ENCODE data around the gene SPRING1. TPM values are rescaled to one million over a fixed set of nuclear protein-coding genes. Genes with fewer than 3 reads are reported as not detected.

SPRING1 gene
- total RNA-seq, 2 donors from 2014 or later, result 55.5 to 62.1 TPM

- no peaks in the 10 kb centered on the region for H3K36me3 ChIP-seq
- H3K9me3 ChIP-seq, result no peaks in the 10 kb centered on the region
- peaks cover 3% of the 10 kb centered on the region for H3K4me1 ChIP-seq
- no peak for DNase-seq
- H3K4me3 ChIP-seq, result no peak overlapping the region
- no peaks in the 10 kb centered on the region for H3K27me3 ChIP-seq
- TF ChIP-seq, protein P1, sequence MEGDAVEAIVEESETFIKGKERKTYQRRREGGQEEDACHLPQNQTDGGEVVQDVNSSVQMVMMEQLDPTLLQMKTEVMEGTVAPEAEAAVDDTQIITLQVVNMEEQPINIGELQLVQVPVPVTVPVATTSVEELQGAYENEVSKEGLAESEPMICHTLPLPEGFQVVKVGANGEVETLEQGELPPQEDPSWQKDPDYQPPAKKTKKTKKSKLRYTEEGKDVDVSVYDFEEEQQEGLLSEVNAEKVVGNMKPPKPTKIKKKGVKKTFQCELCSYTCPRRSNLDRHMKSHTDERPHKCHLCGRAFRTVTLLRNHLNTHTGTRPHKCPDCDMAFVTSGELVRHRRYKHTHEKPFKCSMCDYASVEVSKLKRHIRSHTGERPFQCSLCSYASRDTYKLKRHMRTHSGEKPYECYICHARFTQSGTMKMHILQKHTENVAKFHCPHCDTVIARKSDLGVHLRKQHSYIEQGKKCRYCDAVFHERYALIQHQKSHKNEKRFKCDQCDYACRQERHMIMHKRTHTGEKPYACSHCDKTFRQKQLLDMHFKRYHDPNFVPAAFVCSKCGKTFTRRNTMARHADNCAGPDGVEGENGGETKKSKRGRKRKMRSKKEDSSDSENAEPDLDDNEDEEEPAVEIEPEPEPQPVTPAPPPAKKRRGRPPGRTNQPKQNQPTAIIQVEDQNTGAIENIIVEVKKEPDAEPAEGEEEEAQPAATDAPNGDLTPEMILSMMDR (IDR thresholded peaks at IDR 0.05), result no peak
- intact Hi-C loops (cut with DNase I), result no loop called here
- H3K27ac ChIP-seq, result no peak overlapping the region
- no peak overlapping the region for H3K9ac ChIP-seq (ENCODE audit: low read depth in 2 of 2, low read length in 2 of 2)
Measured at GRCh38 chr12:116698554-116699075, 39.3 kb downstream of the SPRING1 start.

DNA sequence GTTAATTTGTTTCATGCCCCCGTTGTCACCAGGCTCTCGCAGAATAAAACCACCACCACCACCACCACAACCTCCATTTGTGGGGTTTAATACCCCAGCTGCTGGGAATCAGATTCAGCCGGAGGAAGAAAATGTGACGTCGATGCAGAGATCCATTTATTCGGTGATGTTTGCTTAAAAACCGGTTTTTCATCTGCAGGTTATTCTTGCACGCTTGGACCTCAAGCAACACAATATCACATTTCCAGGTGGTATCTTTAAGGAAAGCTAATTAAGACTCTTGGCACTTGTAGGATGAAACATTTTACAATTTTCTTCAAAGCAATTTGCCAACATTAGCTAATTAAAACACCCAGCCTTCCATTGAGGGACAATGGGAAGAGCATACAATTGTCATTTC, 39.8 kb downstream of the SPRING1 start:
- peak; percentile 42 for DNase-seq
- TF ChIP-seq, protein P1 (IDR thresholded peaks at IDR 0.05), result no peak
- H3K4me1 ChIP-seq, result peaks cover 6% of the 10 kb centered on the region
- peak overlapping the region in 1 of 2 donors; percentile 4 for H3K9ac ChIP-seq (ENCODE audit: low read depth in 2 of 2, low read length in 2 of 2)
- H3K36me3 ChIP-seq, result no peaks in the 10 kb centered on the region
- no peaks in the 10 kb centered on the region for H3K27me3 ChIP-seq
- H3K9me3 ChIP-seq, result no peaks in the 10 kb centered on the region
- H3K27ac ChIP-seq, result no peak overlapping the region
- intact Hi-C loops (cut with DNase I), result no loop called here
- H3K4me3 ChIP-seq, result no peak overlapping the region

DNA sequence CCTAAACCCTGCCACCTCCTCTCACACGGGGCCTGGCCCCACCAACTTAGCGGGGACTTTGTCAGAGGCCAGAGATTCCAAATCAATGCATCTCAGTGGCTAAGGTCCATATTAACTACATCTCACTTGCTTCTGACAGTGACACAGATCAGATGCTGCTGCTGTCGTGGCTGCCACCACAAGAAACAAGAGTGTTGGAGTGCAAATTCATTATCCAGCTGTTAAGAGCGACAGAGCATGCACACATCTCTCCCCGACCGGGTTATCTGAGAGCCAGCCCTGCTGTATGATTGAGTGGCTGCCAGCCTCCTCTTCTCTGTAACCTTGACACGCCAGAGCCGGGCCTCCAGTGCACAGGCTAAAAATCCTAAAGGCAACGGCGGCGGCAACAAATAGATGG, 40.2 kb downstream of the SPRING1 start:
- no peak for DNase-seq
- no peak overlapping the region for H3K27ac ChIP-seq

DNA sequence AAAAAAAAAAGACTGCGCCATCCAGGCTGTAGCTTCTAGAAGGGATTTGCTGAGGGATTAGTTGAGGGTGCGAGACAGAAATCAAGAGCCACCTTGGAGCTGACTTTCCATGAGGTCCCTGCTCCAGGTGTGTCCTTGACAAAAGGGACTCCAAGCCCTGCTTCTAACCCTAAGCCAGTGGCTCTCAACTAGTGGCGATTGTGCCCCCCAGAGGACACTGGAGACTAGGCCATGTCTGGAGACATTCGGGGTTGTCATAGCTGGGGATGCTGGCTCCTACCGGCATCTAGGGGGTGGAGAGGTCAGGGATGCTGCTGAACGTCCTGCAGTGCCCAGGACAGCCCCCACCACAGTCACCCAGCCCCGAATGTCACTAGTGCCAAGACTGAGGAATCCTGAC, 40.6 kb downstream of the SPRING1 start:
- no peak overlapping the region for H3K4me3 ChIP-seq
- H3K27me3 ChIP-seq, result no peaks in the 10 kb centered on the region
- intact Hi-C loops (cut with DNase I), result no loop called here
- no peak overlapping the region for H3K27ac ChIP-seq
- H3K36me3 ChIP-seq, result no peaks in the 10 kb centered on the region
- peak; percentile 27 for DNase-seq
- TF ChIP-seq, protein P1 (IDR thresholded peaks at IDR 0.05), result no peak
- H3K9ac ChIP-seq (ENCODE audit: low read depth in 2 of 2, low read length in 2 of 2), result peak overlapping the region in 1 of 2 donors; percentile 28
- H3K4me1 ChIP-seq, result peaks cover 7% of the 10 kb centered on the region
- no peaks in the 10 kb centered on the region for H3K9me3 ChIP-seq

More for the DNA sequence above, 40.2 kb downstream of the SPRING1 start:
- intact Hi-C loops (cut with DNase I), result no loop called here
- Histone ChIP-seq H3K27me3 (no peaks in the 10 kb centered on the region), H3K9ac (ENCODE audit: low read depth in 2 of 2, low read length in 2 of 2) (peak overlapping the region in 1 of 2 donors; percentile 28), H3K9me3 (no peaks in the 10 kb centered on the region), H3K36me3 (no peaks in the 10 kb centered on the region), H3K4me3 (no peak overlapping the region), H3K4me1 (peaks cover 7% of the 10 kb centered on the region)
- TF ChIP-seq, protein P1 (IDR thresholded peaks at IDR 0.05), result no peak

GRCh38 chr12:116695464-116695725, 42.5 kb downstream of the SPRING1 start:
- Histone ChIP-seq H3K4me3 (no peak overlapping the region), H3K36me3 (no peaks in the 10 kb centered on the region), H3K9me3 (no peaks in the 10 kb centered on the region), H3K9ac (ENCODE audit: low read depth in 2 of 2, low read length in 2 of 2) (no peak overlapping the region), H3K27me3 (no peaks in the 10 kb centered on the region), H3K27ac (no peak overlapping the region), H3K4me1 (peaks cover 7% of the 10 kb centered on the region)
- intact Hi-C loops (cut with DNase I), result no loop called here
- no peak for DNase-seq
- TF ChIP-seq, protein P1 (IDR thresholded peaks at IDR 0.05), result no peak
